GM18511 (cell line): Measurements from ENCODE around the gene MAPK8IP1.

Source experiments
- ATAC-seq: cut with Tn5 transposase; IDR thresholded peaks from one replicate; pipeline ENCODE4 v1.9.1; 2021; ENCODE audit warnings: mild to moderate bottlenecking, moderate library complexity; ENCODE audit not compliant: unreplicated experiment

Gene MAPK8IP1

GRCh38 chr11:45906965-45907611 lies 21.6 kb downstream of the MAPK8IP1 start, which contains the start of gene FREY1:
TSS of gene FREY1 (minus strand) at chr11:45907271. CDS start at chr11:45907245, 26 bp downstream.
- ATAC-seq = no peak

GRCh38 chr11:45907911-45908370 lies 22.5 kb downstream of the MAPK8IP1 start:
- ATAC-seq = no peak

- ATAC-seq = no peak
These were observed 24.4 kb downstream of the MAPK8IP1 start for GRCh38 chr11:45909594-45910475.

GRCh38 chr11:45910623-45911022 lies 25.2 kb downstream of the MAPK8IP1 start:
- ATAC-seq = no peak

- ATAC-seq = no peak
These were observed 28.1 kb downstream of the MAPK8IP1 start for GRCh38 chr11:45913514-45913913.

GRCh38 chr11:45913942-45914635 lies 28.6 kb downstream of the MAPK8IP1 start:
- no peak for ATAC-seq

- no peak for ATAC-seq
These were observed 30.0 kb downstream of the MAPK8IP1 start for GRCh38 chr11:45915446-45915845.

GRCh38 chr11:45917286-45917622 lies 31.8 kb downstream of the MAPK8IP1 start:
- peak; percentile 1 for ATAC-seq

GRCh38 chr11:45917623-45918330 lies 32.3 kb downstream of the MAPK8IP1 start, which contains the start of gene PEX16:
TSS of gene PEX16 (minus strand) at chr11:45917877. CDS start at chr11:45917811, 66 bp downstream.
- ATAC-seq = peak; percentile 91

GRCh38 chr11:45918331-45918941 lies 33.0 kb downstream of the MAPK8IP1 start:
- ATAC-seq = peak; percentile 44

GRCh38 chr11:45918962-45919675 lies 33.7 kb downstream of the MAPK8IP1 start:
- no peak for ATAC-seq

GRCh38 chr11:45919806-45920530 lies 34.5 kb downstream of the MAPK8IP1 start:
- ATAC-seq = no peak

GRCh38 chr11:45920531-45921477 lies 35.4 kb downstream of the MAPK8IP1 start:
- ATAC-seq = no peak

GRCh38 chr11:45921561-45922424 lies 36.3 kb downstream of the MAPK8IP1 start:
- ATAC-seq = no peak

- no peak for ATAC-seq
These were observed 37.1 kb downstream of the MAPK8IP1 start, which contains the start of gene LARGE2 for GRCh38 chr11:45922425-45923082. TSS of gene LARGE2 (plus strand) at chr11:45922656. CDS start at chr11:45922883, 227 bp downstream.
